Activated B cell treated with CpG ODN at 0.5 μM for 24 hours (primary cell): ENCODE measurements around the gene HBM. TPM values are rescaled to one million over a fixed set of nuclear protein-coding genes. Genes with fewer than 3 reads are reported as not detected.

ENCODE experiments used
- total RNA-seq: library from RNA; stranded (reverse); gene quantifications from 2 replicates; pipeline ENCODE4 v1.2.3, GENCODE V29; 2022

The HBM gene
- total RNA-seq, 1 donor from 2014 or later: not detected

Other genes starting within 250 kb of the HBM start
- gene POLR3K, start 112.4 kb upstream of the HBM start, total RNA-seq: 26.5 and 30.6 TPM in 2 replicates
- gene SNRNP25, start 112.2 kb upstream of the HBM start, total RNA-seq: 34.9 and 36.6 TPM in 2 replicates
- gene RHBDF1, start 93.3 kb upstream of the HBM start, total RNA-seq: 0.67 and 1.3 TPM in 2 replicates
- gene MPG, start 87.8 kb upstream of the HBM start, total RNA-seq: 51.7 and 53.6 TPM in 2 replicates
- 40.4 and 42.5 TPM in 2 replicates for gene NPRL3, start 27.3 kb upstream of the HBM start, total RNA-seq
- gene HBZ, start 13.3 kb upstream of the HBM start, total RNA-seq: not detected in 2 replicates
- gene HBA2, start 6.9 kb downstream of the HBM start, total RNA-seq: 90.7 and 104 TPM in 2 replicates
- gene HBA1, start 10.7 kb downstream of the HBM start, total RNA-seq: 109 and 111 TPM in 2 replicates
- gene HBQ1, start 14.5 kb downstream of the HBM start, total RNA-seq: not detected in 2 replicates
- gene LUC7L, start 63.5 kb downstream of the HBM start, total RNA-seq: 85.0 and 100 TPM in 2 replicates
- 45.9 and 49.6 TPM in 2 replicates for gene FAM234A, start 68.8 kb downstream of the HBM start, total RNA-seq
- gene RGS11, start 110.0 kb downstream of the HBM start, total RNA-seq: not detected in 2 replicates
- not detected in 2 replicates for gene ARHGDIG, start 114.6 kb downstream of the HBM start, total RNA-seq
- gene PDIA2, start 117.2 kb downstream of the HBM start, total RNA-seq: not detected in 2 replicates
- 27.9 and 30.6 TPM in 2 replicates for gene AXIN1, start 186.7 kb downstream of the HBM start, total RNA-seq
- 82.4 and 87.3 TPM in 2 replicates for gene MRPL28, start 204.6 kb downstream of the HBM start, total RNA-seq
- gene PGAP6, start 216.0 kb downstream of the HBM start, total RNA-seq: 38.4 and 44.5 TPM in 2 replicates
- 29.9 and 32.9 TPM in 2 replicates for gene NME4, start 231.2 kb downstream of the HBM start, total RNA-seq
- 4.4 and 6.7 TPM in 2 replicates for gene DECR2, start 235.9 kb downstream of the HBM start, total RNA-seq